HG03135 (cell line): ENCODE measurements around the gene SQSTM1.
A peak's percentile ranks its signal among the peaks of the same experiment; 100 is the strongest.
"Not testable (repeated sequence)": the region's sequence is repeated elsewhere in the genome, so short reads cannot be mapped to it uniquely, and the experiment has no call there.

ENCODE experiments used
- ATAC-seq: cut with Tn5 transposase; IDR thresholded peaks from one replicate; pipeline ENCODE4 v1.9.1; 2021; ENCODE audit warnings: mild to moderate bottlenecking, moderate library complexity; ENCODE audit not compliant: unreplicated experiment

Gene SQSTM1

GRCh38 chr5:179823937-179824744, 3.4 kb downstream of the SQSTM1 start:
- ATAC-seq = no peak

- ATAC-seq = no peak
These were observed 4.0 kb downstream of the SQSTM1 start for GRCh38 chr5:179824745-179825112.

GRCh38 chr5:179825655-179826182, 5.0 kb downstream of the SQSTM1 start:
- ATAC-seq = no peak

GRCh38 chr5:179827680-179828079, 7.0 kb downstream of the SQSTM1 start:
- no peak for ATAC-seq

GRCh38 chr5:179828756-179829421, 8.2 kb downstream of the SQSTM1 start:
- ATAC-seq = no peak

- no peak for ATAC-seq
These were observed 9.2 kb downstream of the SQSTM1 start for GRCh38 chr5:179829732-179830435.

- ATAC-seq = no peak
These were observed 10.2 kb downstream of the SQSTM1 start for GRCh38 chr5:179830818-179831468.

- ATAC-seq = no peak
These were observed 11.5 kb downstream of the SQSTM1 start for GRCh38 chr5:179832039-179832745.

GRCh38 chr5:179833056-179833708, 12.5 kb downstream of the SQSTM1 start:
- no peak for ATAC-seq

- no peak for ATAC-seq
These were observed 13.0 kb downstream of the SQSTM1 start for GRCh38 chr5:179833709-179834070.

- no peak for ATAC-seq
These were observed 13.4 kb downstream of the SQSTM1 start for GRCh38 chr5:179834120-179834519.

- ATAC-seq = not testable (repeated sequence)
These were observed 14.2 kb downstream of the SQSTM1 start for GRCh38 chr5:179834871-179835270.

- peak; percentile 67 for ATAC-seq
These were observed 15.7 kb downstream of the SQSTM1 start for GRCh38 chr5:179836225-179837019.

GRCh38 chr5:179837076-179838011, 16.6 kb downstream of the SQSTM1 start:
- ATAC-seq = no peak

- no peak for ATAC-seq
These were observed 18.9 kb downstream of the SQSTM1 start for GRCh38 chr5:179839328-179840256.

GRCh38 chr5:179840321-179840720, 19.6 kb downstream of the SQSTM1 start:
- no peak for ATAC-seq

- ATAC-seq = no peak
These were observed 20.1 kb downstream of the SQSTM1 start for GRCh38 chr5:179840766-179841165.
